ENCODE measurements around the gene IL25. TPM values are rescaled to one million over a fixed set of nuclear protein-coding genes. Genes with fewer than 3 reads are reported as not detected.

IL25 gene
- total and polyA plus RNA-seq, 2 of the 8 experiments (the other 6 are each of a cell fraction or from before 2014, with no cell fraction given), result not detected

DNA sequence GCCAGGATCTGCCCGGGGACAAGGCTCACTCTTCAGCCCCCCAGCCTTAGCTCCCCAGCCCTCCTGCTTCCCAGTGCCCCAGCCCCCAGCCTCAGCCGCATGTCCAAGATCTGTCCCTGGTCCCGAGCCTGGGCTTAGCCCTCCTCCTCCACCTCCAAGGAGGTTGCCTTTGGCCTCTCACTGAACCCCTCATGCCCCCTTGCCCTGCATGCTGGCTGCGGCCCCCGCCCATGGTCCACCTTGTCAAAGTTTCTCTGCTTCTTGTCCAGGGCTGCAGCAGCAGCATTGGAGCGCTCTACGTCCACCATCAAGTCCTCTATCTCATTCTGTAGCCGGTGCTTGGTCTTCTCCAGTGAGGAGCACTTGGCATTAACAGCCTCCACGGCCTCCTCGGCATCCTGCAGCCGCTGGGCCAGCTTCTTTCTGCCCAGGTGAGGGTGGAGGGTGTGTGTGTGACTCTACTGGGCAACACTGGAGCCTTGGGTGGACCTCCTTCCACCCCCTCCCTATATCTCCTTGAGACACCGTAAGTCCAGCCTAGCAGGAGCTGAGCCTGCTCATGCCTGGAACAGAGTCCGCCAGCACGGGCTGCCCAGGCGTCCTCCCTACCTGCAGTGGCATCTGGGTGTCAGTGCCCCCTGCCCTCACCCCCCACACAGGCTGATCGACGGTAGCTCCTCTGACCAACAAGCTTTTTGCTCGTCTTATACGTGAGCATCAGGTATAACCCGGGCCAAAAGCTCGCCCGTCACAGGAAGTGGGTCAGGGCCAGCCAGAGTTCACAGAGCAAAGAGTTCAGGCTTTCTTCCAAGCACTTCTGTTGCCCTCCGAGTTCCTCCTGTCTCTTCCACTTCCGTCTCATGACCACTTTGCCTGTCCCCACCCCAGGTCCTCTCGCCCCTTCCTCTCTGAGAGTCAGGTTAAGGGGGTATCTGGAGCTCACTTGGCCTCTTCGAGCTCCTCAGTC, 15.6 kb downstream of the IL25 start (continued):
- TF ChIP-seq CBX5 (IDR thresholded peaks at IDR 0.05; ENCODE audit: low read depth, low read length) (no peak), BCL11A (IDR thresholded peaks at IDR 0.05; ENCODE audit: low read depth in 2 of 2, low read length in 2 of 2) (no peak), SRF (IDR thresholded peaks at IDR 0.05; ENCODE audit: low read depth, low read length) (no peak), SUZ12 (IDR thresholded peaks at IDR 0.05; ENCODE audit: low read length) (no peak), GABPA (IDR thresholded peaks at IDR 0.05; ENCODE audit: borderline replicate concordance, insufficient read depth, low read length) (no peak), POLR2A (IDR thresholded peaks at IDR 0.05; ENCODE audit: control extremely low read depth in 1 of 2, low read depth in 2 of 2, low read length in 2 of 2) (no peak), RBBP5 (IDR thresholded peaks at IDR 0.05; ENCODE audit: borderline replicate concordance, low read depth, low read length) (no peak), RXRA (IDR thresholded peaks at IDR 0.05; ENCODE audit: insufficient read depth, low read depth, low read length) (no peak)

Data from H1 (cell line).